ENCODE data around the gene DPYD. TPM values are rescaled to one million over a fixed set of nuclear protein-coding genes. Genes with fewer than 3 reads are reported as not detected.

DPYD gene
- total and polyA plus RNA-seq, 10 of the 15 experiments (the other 5 are each of a cell fraction or from before 2014, with no cell fraction given): 5.7 to 23.8 (median 10.2) TPM

- FAIRE-seq (no peak), ATAC-seq (no peak), DNase-seq (ENCODE audit: low read depth, low spot score) (no peak)
- H3K4me3 ChIP-seq: no peak overlapping the region
- no peaks in the 10 kb centered on the region for H3K27me3 ChIP-seq (replicated peaks in 1 of 2; ENCODE audit: control insufficient read depth in 2 of 2, insufficient read depth in 2 of 2, low read length in 1 of 2)
- no peaks in the 10 kb centered on the region for H3K4me1 ChIP-seq (ENCODE audit: control insufficient read depth, insufficient read depth, low read length)
- H3K79me2 ChIP-seq (ENCODE audit: control insufficient read depth, insufficient read depth, low read length): no peaks in the 10 kb centered on the region
- BruUV-seq (replicated peaks): no TSS peak
- H4K20me1 ChIP-seq (ENCODE audit: control insufficient read depth, insufficient read depth): no peaks in the 10 kb centered on the region
- H3K36me3 ChIP-seq (ENCODE audit: control insufficient read depth in 2 of 2, insufficient read depth in 2 of 2, low read length in 1 of 2): no peaks in the 10 kb centered on the region
- H3K27ac ChIP-seq (ENCODE audit: control insufficient read depth, insufficient read depth): no peak overlapping the region
- 0% methylated on average over 1 of the region's 1 CpG for WGBS (ENCODE audit: insufficient coverage, insufficient replicate concordance, low lambda C conversion rate, missing lambda C conversion rate)
- TF ChIP-seq ZNF274 (IDR thresholded peaks at IDR 0.05; ENCODE audit: insufficient read depth, insufficient read length) (no peak), SPI1 (IDR thresholded peaks at IDR 0.05; ENCODE audit: borderline replicate concordance, insufficient read depth, low read depth, low read length) (no peak), E2F4 (IDR thresholded peaks at IDR 0.05; ENCODE audit: low read depth, low read length) (no peak), USF2 (IDR thresholded peaks at IDR 0.05; ENCODE audit: borderline replicate concordance, low read depth, low read length) (no peak), MEF2A (IDR thresholded peaks at IDR 0.05; ENCODE audit: insufficient read depth, low read depth, low read length) (no peak), ATF3 (IDR thresholded peaks at IDR 0.05; ENCODE audit: borderline replicate concordance, extremely low read depth, low read depth, low read length) (no peak), EGR1 (IDR thresholded peaks at IDR 0.05; ENCODE audit: borderline replicate concordance in 1 of 2, low read depth in 2 of 2, low read length in 2 of 2) (no peak), KLF5 (IDR thresholded peaks at IDR 0.05; ENCODE audit: partially characterized antibody) (no peak), NFIC (IDR thresholded peaks at IDR 0.05; ENCODE audit: low read depth, low read length) (no peak), MLLT1 (IDR thresholded peaks at IDR 0.05) (no peak), BACH1 (IDR thresholded peaks at IDR 0.05; ENCODE audit: borderline replicate concordance) (no peak), EED (IDR thresholded peaks at IDR 0.05; ENCODE audit: low read depth) (no peak), NFYA (IDR thresholded peaks at IDR 0.05; ENCODE audit: borderline replicate concordance, low read depth, low read length) (no peak), POLR2AphosphoS5 (IDR thresholded peaks at IDR 0.05; ENCODE audit: low read length) (no peak), NRF1 (conservative IDR thresholded peaks at IDR 0.05; ENCODE audit: low read depth, low read length) (no peak), MYC (IDR thresholded peaks at IDR 0.05; ENCODE audit: insufficient read depth, insufficient read length, insufficient replicate concordance, low read length, severe bottlenecking) (no peak), ZNF24 (IDR thresholded peaks at IDR 0.05) (no peak), ZNF207 (IDR thresholded peaks at IDR 0.05; ENCODE audit: borderline replicate concordance) (no peak), FOXK2 (IDR thresholded peaks at IDR 0.05) (no peak), HSF1 (IDR thresholded peaks at IDR 0.05; ENCODE audit: low read depth, low read length) (no peak)
- ChIA-PET CTCF (no interaction called here), POLR2A (no interaction called here), RAD21 (ENCODE audit: unreplicated experiment) (no interaction called here), SMC1A (ENCODE audit: uncharacterized antibody, unreplicated experiment) (interaction anchor here (1.2 kb wide), 1 partner anchor 36 kb away, joined by 3 read pairs; no protein-coding TSS in a partner anchor)
- no peak overlapping the region for H3K9ac ChIP-seq (ENCODE audit: control insufficient read depth, insufficient read depth, low read length)
- intact Hi-C loops (cut with micrococcal nuclease; ENCODE audit: unreplicated experiment) (no loop called here), in situ Hi-C loops (cut with MboI) (no loop called here)
- H3K9me3 ChIP-seq (replicated peaks; ENCODE audit: control insufficient read depth, insufficient read depth, low read length): no peaks in the 10 kb centered on the region
- no peak overlapping the region for H3K4me2 ChIP-seq (ENCODE audit: control insufficient read depth, insufficient read depth)
- H2AFZ ChIP-seq (ENCODE audit: control insufficient read depth, low read depth, low read length): no peak overlapping the region
These were observed 552.5 kb downstream of the DPYD start for GRCh38 chr1:97368296-97368695.

Data from GM12878 (cell line).